PC-9 (cell line): ENCODE data around the gene USP2. TPM values are rescaled to one million over a fixed set of nuclear protein-coding genes. Genes with fewer than 3 reads are reported as not detected.

ENCODE experiments used
- BruUV-seq: library from RNA; stranded (reverse); fragments of 400-500 nt; replicated peaks from 2 replicates; lab custom pipeline; 2021; lab: Mats Ljungman, UMichigan
- CTCF ChIA-PET: fragments of 300-600 bp; sonication (Branson Sonifier 250); formaldehyde crosslinking; loops from one replicate; lab custom pipeline; 2022; ENCODE audit warnings: antibody characterized with exemption; lab: Charles Lee
- POLR2A ChIA-PET: fragments of 300-600 bp; sonication (Branson Sonifier 250); formaldehyde crosslinking; loops from one replicate; lab custom pipeline; 2022; ENCODE audit warnings: antibody characterized with exemption; ENCODE audit not compliant: unreplicated experiment; lab: Charles Lee
- DNase-seq, 2 experiments: peaks; one replicate each; pipeline versions ENCODE4 v3.0.0 to v3.0.0-alpha.2; 2015 to 2022; ENCODE audit warnings: mixed read lengths in 1 of 2
- H2AFZ ChIP-seq: fragments of 200-600 bp; sonication (generic); 2 replicates; pipeline ENCODE4 v1.8.1; 2017; ENCODE audit warnings: antibody characterized with exemption
- H3F3A ChIP-seq: fragments of 200-600 bp; sonication (generic); 2 replicates; pipeline ENCODE4 v1.8.1; 2017; ENCODE audit warnings: antibody characterized with exemption, mild to moderate bottlenecking, low read depth; ENCODE audit not compliant: insufficient read depth
- H3K27ac ChIP-seq: fragments of 200-600 bp; sonication (generic); 2 replicates; pipeline ENCODE4 v1.6.1; 2016; ENCODE audit warnings: mixed run types
- H3K27me3 ChIP-seq: fragments of 200-600 bp; sonication (generic); 2 replicates; pipeline ENCODE4 v1.6.1; 2016; ENCODE audit warnings: low read depth, mixed run types; ENCODE audit not compliant: insufficient read depth
- H3K36me3 ChIP-seq: fragments of 200-600 bp; sonication (generic); 2 replicates; pipeline ENCODE4 v1.6.1; 2016; ENCODE audit warnings: low read depth, mixed run types
- H3K4me1 ChIP-seq: fragments of 200-600 bp; sonication (generic); replicated peaks from 2 replicates; pipeline ENCODE4 v1.6.1; 2016; ENCODE audit warnings: mixed run types; ENCODE audit not compliant: insufficient read depth
- H3K4me2 ChIP-seq: fragments of 200-600 bp; sonication (generic); 2 replicates; pipeline ENCODE4 v1.6.1; 2017; ENCODE audit warnings: mixed run types
- H3K4me3 ChIP-seq: fragments of 200-600 bp; sonication (generic); 2 replicates; pipeline ENCODE4 v1.6.1; 2016; ENCODE audit warnings: mixed run types
- H3K79me2 ChIP-seq: fragments of 200-600 bp; sonication (generic); 2 replicates; pipeline ENCODE4 v1.6.1; 2017; ENCODE audit warnings: low read depth, mixed run types
- H3K9me2 ChIP-seq: fragments of 200-600 bp; sonication (generic); 2 replicates; pipeline ENCODE4 v1.8.1; 2017; ENCODE audit warnings: mild to moderate bottlenecking; ENCODE audit not compliant: insufficient read depth
- H3K9me3 ChIP-seq: fragments of 200-600 bp; sonication (generic); 2 replicates; pipeline ENCODE4 v1.8.1; 2016; ENCODE audit warnings: low read depth; ENCODE audit not compliant: insufficient read depth
- H4K20me1 ChIP-seq: fragments of 200-600 bp; sonication (generic); 2 replicates; pipeline ENCODE4 v1.8.1; 2017; ENCODE audit not compliant: insufficient read depth
- CTCF ChIP-seq: fragments of 200-600 bp; sonication (generic); conservative IDR thresholded peaks from 2 replicates; pipeline ENCODE4 v1.6.1; 2017; ENCODE audit warnings: mixed run types, antibody characterized with exemption, mild to moderate bottlenecking, moderate library complexity
- EZH2 ChIP-seq: fragments of 200-600 bp; sonication (generic); IDR thresholded peaks from 2 replicates; pipeline ENCODE4 v1.8.0; 2017; ENCODE audit warnings: antibody characterized with exemption, low read depth
- intact Hi-C: fragments of 100-400 bp; cut with micrococcal nuclease; formaldehyde crosslinking; loops from one replicate; pipeline ENCODE4 v1.10.0; 2022; ENCODE audit not compliant: unreplicated experiment
- total RNA-seq: library from RNA; stranded (reverse); gene quantifications from 2 replicates; pipeline ENCODE4 v1.2.3, GENCODE V29; 2021

The USP2 gene
- total RNA-seq, 1 experiment from 2014 or later: 2.1 TPM

GRCh38 chr11:119320776-119321524 lies 60.5 kb downstream of the USP2 start:
- no peaks in the 10 kb centered on the region for H3K36me3 ChIP-seq
- H3F3A ChIP-seq: peaks cover 25% of the 10 kb centered on the region; the same call in 1 of the 2 replicates
- no peak overlapping the region for H3K27ac ChIP-seq
- no peaks in the 10 kb centered on the region for H3K9me2 ChIP-seq
- ChIA-PET POLR2A (interaction anchor here (0.6 to 0.7 kb wide), 5 partner anchors 109 to 278 kb away, joined by 3 to 18 read pairs (median 3); no protein-coding TSS in a partner anchor), CTCF (interaction anchor here (0.5 to 0.7 kb wide), 3 partner anchors 370 to 566 kb away, joined by 3 to 4 read pairs (median 3); no protein-coding TSS in a partner anchor)
- H3K4me3 ChIP-seq: peak overlapping the region; percentile 61
- intact Hi-C loops: loop anchor here (1.0 to 5.0 kb wide), 2 partner anchors 53 to 304 kb away; partner anchors contain the start of genes RPS25 and TRAPPC4
- no peaks in the 10 kb centered on the region for H3K79me2 ChIP-seq
- peak in 1 of 2 experiments; percentile 65 for DNase-seq
- peaks cover 35% of the 10 kb centered on the region for H3K4me1 ChIP-seq
- peak overlapping the region; percentile 95 for H2AFZ ChIP-seq
- no peaks in the 10 kb centered on the region for H3K9me3 ChIP-seq
- TF ChIP-seq EZH2 (no peak), CTCF (no peak)
- peak overlapping the region; percentile 93 for H3K4me2 ChIP-seq
- H3K27me3 ChIP-seq: peaks cover 16% of the 10 kb centered on the region
- TSS peak; percentile 33 for BruUV-seq
- no peaks in the 10 kb centered on the region for H4K20me1 ChIP-seq

- H3K9me3 ChIP-seq: no peaks in the 10 kb centered on the region
These were observed 61.2 kb downstream of the USP2 start for GRCh38 chr11:119320240-119320775.

More at GRCh38 chr11:119320240-119320775, 61.2 kb downstream of the USP2 start:
- BruUV-seq: no TSS peak
- peak overlapping the region; percentile 61; the same call in 1 of the 2 replicates for H3K4me3 ChIP-seq
- intact Hi-C loops: loop anchor here (5.0 kb wide), 1 partner anchor 303 kb away; the partner anchor contains the start of genes RPS25 and TRAPPC4
- peaks cover 20% of the 10 kb centered on the region for H3K27me3 ChIP-seq
- ChIA-PET POLR2A (interaction anchor here (0.7 kb wide), 4 partner anchors 109 to 279 kb away, joined by 3 to 7 read pairs (median 3); no protein-coding TSS in a partner anchor), CTCF (interaction anchor here (0.5 kb wide), 1 partner anchor 250 kb away, joined by 3 read pairs; no protein-coding TSS in a partner anchor)
- H3K4me2 ChIP-seq: peak overlapping the region; percentile 93
- no peak for DNase-seq
- H3K27ac ChIP-seq: no peak overlapping the region
- no peaks in the 10 kb centered on the region for H3K36me3 ChIP-seq
- H4K20me1 ChIP-seq: no peaks in the 10 kb centered on the region
- H2AFZ ChIP-seq: no peak overlapping the region
- no peaks in the 10 kb centered on the region for H3K79me2 ChIP-seq
- no peaks in the 10 kb centered on the region for H3K9me2 ChIP-seq
- TF ChIP-seq EZH2 (no peak), CTCF (no peak)
- peaks cover 41% of the 10 kb centered on the region for H3K4me1 ChIP-seq
- H3F3A ChIP-seq: peaks cover 25% of the 10 kb centered on the region; the same call in 1 of the 2 replicates
